Stimulated activated CD4-positive, alpha-beta T cell treated with anti-CD3 and anti-CD28 coated beads, TNF-alpha, amount 100 ng/mL, for 4 hours (primary cell): Measurements from ENCODE around the gene SUGP1.
A peak's percentile ranks its signal among the peaks of the same experiment; 100 is the strongest.

Experiments used
- DNase-seq, 3 experiments: peaks; one replicate each; pipeline ENCODE4 v3.0.0-alpha.2; 2020; ENCODE audit warnings: low read depth in 3 of 3

The SUGP1 gene

DNA sequence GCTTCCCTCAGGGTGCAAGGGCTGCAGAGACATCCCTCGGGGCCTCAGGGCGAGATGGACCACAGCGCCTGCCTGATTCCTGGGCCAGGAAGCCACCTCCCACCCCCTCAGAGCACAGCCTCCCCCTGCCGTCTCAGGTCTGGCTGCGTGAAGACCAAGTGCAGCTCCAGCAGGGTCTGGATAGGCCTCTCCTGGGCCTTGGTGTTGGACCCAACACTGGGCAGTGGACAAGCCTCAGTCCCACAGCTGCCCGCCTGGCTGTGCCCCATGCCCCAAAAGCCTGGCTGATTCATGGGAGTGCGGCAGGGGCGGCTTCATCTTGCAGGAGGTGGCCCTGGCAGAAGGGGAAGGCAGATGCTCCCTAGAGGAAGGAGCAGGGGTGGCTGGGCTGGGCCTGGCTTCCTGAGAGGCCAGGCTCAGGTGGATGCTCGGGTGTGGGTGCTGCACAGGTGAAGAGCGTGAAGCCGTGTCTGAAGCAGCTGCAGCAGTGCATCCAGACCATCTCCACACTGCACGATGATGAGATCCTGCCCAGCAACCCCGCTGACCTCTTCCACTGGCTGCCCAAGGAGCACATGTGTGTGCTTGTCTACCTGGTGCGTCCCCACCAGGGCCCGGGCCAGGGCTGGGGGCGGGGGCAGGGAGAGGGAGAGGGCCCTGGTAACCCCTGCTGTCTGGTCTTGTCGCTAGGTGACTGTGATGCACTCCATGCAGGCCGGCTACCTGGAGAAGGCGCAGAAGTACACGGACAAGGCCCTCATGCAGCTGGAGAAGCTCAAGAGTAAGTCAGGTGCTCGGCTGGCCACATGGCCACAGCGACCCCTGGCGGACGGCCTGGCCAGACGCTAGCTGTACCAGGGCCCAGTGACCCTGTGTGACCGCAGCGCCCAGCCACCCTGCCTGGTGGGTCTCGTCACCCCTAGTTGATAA, 22.0 kb upstream of the SUGP1 start:
- DNase-seq: no peak

DNA sequence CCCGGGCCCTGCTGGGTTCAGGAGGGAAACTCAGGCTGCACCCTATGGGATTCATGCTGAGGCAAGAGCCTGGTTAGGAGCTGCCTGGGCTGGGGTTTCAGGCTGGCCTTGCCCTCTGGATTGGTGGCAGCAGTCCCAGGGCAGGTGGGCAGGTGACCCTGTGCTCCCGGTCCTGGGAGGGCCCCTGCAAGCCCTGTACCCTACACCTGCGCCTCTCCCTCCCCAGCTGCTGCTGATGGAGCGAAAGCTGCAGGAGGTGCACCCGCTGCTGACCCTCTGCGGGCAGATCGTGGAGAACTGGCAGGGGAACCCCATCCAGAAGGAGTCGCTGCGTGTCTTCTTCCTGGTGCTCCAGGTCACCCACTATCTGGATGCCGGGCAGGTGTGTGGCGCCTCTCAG, 20.7 kb upstream of the SUGP1 start:
- DNase-seq: no peak

DNA sequence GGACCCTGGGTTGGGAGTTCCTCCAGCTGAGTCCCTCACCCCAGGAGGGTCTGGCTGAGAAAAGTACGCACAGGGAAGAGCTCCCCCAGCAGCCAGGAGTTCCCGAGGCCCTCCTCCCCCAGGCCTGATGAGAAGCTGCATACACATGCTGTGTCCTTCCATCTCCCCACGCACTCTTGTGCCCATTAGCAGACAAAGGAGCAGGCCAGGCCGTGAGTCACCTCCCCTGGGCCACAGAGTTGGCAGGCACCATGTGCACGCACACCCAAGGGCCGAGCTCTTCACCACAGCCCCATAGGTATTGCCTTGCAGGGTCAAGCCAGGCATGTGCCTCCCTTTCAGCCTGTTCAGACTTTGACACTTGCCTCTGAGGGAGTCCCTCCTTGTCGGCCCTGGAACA, 17.8 kb upstream of the SUGP1 start:
- no peak for DNase-seq

DNA sequence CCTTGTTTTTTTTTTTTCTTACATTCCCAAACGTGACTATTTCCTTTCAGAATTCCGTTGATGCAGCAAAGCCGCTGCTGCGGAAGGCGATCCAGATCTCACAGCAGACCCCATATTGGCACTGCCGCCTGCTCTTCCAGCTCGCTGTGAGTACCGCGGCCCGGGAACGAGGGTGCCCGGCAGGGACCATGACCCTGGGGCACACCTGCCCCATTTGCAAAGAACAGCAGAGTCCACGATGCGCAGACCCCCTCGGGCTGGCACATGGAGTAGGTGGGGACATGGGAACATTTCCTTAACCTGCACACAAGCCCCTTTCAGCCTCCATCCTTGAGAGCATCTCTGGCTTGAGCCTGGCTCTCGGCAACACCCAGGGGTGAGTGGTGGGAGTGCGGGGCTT, 16.8 kb upstream of the SUGP1 start:
- DNase-seq: no peak

DNA sequence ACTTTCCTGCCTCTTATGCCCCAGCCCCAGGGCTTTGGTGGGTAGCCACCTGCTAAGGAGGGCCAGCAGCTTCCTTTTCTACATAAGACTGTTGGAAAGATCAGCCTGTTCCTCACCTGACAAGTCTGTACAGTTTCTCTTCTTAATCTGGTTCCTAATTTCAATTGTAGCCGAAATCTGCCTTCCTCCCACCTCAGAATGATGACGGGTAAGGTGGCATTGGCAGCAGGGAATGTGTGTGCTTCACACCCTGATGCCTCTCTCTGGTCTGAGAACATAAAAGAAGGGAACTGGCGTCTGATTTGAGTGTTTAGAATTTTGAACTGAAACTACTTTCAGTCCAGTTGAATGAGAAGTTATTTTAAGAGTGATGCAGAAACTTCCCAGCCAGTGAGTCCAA, 16.3 kb upstream of the SUGP1 start:
- DNase-seq: no peak

DNA sequence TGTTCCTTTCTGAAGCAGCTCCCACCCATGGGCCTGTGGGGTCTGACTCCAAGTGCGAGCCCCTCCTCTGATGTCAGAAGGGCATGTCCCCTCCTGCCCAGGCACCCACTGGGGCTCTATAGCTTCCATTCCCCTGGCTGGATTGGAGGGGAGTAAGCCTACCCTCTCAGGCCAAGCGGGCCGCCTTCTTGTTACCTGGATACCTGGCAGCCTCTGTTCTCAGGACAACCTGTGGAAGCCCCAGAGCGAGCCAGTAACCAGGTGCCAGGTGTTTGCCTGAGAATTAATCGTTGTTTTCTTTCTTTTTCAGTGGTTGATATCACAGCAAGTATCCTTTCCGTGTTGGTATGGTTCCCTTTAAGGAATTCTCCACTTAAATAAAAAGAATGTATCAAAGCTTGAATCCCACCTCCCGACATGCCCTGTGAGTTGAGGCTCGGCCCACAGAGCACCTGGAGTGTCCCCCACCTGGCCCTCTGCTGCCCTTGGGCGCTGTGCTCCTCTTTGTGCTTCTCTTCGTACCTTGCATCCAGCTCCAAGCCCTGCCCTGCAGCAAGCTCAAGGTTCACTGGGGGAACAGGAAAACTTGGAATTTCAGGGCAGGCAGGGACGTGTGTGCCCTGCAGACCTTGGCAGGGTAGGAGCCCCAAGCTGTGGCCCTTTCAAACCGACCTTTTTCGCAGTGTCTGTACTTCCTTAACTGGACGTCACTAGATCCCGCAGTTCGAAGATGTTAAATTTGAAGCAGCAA, 15.3 kb upstream of the SUGP1 start:
- no peak for DNase-seq

DNA sequence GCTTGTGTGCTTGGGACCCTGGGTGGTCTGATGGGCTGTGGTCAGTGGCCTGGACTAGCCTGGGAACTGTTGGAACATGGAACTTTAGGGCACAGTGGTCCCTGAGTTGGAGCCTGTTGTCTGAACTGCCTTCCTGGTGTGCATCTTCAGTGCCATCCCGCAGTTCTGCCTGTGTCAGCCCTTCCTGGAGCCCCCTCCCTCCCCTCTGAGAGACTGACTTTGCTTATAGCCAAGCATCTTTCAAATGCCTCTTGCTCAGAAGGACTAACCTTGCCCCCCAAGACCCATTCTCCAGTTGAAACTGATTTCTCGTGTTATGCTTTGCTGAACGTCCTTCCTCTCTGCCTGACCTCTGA, 14.7 kb upstream of the SUGP1 start:
- DNase-seq: no peak

DNA sequence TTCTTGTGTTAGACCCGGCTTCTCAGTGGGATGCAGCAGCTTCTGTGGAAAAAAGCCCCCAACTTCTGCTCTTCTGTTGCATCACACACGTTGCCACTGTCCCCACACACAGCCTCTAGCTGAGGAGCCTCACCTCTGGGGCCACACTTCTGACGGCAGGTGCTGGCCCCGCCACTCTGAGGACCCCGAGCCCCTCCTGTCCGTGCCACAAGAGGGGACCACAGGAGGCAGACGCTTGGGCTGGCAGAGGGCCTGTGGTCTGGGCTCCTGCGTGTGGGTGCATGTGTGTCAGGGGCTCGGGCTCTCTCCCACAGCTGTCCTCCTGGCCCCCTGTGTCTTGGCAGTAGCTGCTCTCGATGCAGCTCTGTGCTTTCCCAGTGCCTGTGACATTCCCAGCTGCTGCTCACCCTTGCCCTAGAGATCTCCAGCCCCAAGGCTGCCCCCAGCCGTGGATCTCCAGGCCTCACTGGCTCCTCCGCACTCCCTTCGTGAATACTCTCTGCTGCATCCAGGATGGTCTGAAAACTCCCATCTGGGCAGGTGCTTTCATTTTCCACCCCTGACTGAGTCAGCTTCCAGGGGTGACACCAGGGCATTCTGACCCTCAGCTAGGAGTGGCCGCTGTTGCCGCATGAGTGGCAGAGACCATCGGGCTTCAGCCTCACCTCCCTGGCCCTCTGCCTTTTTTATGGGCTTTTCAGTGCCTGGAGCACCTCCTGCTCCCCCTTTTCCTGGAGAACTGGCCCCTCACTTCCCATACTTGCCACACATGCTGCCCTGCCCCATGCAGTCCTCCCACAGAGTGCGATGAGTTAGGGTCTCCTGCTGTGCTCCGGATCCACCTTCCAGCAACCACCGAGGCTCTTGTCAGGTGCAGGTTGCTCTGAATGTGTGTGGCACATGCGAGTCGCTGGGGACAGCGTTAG, 14.0 kb upstream of the SUGP1 start:
- no peak for DNase-seq

DNA sequence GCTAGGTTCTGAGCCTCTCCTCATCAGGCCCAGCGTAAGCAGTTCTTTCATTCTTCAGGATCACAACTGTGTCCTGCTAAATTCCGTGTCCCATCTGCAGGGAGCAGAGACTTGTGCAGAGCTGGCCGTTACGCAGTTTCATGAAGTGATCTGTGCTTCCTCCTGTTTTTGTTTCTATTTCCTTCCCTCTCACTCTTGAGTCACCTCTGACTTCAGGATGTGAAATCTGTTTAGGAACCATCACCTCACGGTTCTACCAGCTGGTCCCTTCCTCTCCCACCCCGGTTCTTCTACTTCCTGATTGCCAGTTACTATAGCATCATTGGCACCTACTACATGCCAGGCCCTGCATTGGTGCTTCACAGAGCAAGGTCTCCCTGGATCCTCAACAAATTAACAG, 8.8 kb upstream of the SUGP1 start:
- no peak for DNase-seq

DNA sequence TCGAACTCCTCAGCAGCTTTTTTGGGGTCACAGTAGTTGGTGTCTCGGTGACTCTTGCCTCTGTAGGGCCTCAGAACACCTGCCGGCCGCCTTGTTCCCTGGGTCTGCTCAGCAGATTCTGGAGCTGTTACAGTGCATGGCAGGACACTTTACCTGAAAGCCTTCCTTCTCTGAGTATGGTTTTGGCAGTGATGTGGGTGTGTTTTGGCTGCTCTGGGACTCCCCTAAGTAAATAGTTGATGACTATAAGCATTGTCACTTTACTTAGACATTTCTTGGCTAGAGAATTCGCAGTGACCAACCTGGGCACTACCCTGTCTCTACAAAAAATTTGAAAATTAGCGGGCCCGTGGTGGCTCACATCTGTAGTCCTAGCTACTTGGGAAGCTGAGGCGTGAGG, 7.4 kb upstream of the SUGP1 start:
- DNase-seq: no peak

DNA sequence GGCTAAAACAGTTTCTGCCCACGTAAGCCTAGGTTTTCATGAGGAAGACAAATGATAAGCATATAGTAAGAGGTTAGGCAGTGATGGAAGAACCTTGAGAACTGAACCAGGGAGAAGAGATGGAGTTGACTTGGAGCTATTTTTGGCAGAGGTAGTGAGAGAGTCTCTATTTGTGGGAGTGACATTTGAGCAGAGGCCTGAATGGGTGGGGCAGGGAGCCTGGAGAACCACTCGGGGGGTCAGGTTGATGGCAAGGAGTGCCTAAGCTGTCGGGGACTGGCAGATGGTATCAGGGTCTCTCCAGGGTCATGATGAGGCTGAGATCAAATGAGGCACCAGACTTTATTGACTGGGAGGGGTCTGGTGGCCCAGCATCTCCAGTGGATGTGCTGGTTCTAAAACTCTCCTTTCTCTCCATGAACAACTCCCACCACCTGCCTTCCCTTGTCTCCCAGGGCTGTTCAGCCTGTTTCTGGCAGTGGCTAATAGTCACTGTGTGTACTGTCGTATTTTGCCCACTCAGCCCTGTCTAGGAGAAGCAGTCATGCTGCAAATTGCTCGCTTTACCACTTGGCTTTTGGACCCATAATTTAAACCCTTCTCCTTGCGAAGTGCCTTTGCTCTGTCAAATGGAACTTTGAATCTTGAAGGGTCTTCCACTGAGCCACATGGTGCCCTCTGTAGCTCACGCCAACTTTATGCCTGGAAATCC, 3.9 kb upstream of the SUGP1 start:
- no peak for DNase-seq

DNA sequence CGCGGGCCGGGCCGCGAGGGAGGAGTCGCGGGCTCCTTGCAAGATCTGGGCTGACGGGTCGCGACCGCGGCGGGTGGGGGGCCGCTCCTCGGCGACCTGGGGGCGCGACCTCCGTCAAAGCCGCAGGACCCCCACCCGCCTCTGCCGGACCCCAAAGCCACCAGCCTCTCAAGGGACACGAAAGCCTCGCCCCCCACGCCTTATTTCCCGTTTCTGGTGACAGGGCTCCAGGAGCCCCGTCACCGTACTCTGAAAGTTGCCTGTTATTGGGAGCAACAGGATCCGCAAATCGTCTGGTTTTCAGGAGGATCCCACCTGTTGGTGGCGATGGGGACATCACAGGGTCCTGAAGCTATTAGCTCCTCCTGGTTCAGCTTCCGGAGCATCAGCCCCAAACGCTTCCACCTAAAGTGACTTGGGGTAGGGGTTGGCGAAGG, 850 bp upstream of the SUGP1 start:
- DNase-seq: peak in 1 of 3 experiments; percentile 15

DNA sequence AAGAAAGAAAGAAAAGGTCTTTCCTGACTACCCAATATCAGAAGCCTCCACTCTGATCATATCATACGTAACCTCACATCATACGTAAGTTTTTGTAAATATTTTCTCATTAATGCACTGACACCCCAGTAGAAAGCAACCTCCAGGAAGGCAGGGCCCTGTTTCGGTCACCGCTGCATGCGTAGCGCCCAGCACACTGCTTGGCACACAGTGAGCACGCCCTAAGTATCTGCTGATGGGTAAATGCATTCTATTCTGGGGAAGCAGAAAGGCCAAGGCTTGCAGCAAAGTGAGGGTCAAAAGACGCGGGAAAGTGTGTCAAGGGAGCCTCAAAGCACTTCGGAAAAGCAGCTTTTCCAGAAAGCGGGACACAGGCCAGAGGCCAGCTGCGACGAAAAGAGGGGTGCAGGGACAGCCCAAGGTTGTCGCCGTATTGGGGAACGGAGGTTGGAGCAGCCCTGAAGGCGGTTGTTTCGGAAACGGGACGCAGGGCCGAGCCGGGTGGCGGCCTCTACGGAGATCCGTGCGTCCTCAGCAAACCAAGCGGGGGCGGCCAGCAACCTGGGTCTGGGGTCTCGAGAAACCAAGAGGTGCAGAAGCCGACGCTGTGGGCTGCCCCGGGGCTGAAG, 463 bp downstream of the SUGP1 start:
- no peak for DNase-seq

DNA sequence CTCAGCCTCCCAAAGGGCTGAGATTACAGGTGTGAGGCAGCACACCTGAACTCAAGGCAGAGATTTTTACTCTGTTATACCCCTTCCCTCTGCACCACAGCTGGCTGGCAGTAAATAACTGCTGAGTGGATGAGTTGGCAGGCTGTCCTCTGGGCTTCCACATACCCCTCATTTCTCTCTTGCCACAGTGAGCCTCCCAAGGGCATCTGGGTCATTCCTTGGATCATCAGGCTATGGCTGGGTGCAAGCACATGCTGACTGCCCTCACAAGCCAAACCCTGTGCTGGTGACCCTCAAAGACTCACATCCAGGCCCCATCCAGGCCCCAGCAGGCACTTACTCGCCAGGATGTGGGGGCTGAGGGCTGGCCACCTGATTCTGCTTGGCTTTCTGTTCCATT, 4.2 kb downstream of the SUGP1 start:
- DNase-seq: no peak

DNA sequence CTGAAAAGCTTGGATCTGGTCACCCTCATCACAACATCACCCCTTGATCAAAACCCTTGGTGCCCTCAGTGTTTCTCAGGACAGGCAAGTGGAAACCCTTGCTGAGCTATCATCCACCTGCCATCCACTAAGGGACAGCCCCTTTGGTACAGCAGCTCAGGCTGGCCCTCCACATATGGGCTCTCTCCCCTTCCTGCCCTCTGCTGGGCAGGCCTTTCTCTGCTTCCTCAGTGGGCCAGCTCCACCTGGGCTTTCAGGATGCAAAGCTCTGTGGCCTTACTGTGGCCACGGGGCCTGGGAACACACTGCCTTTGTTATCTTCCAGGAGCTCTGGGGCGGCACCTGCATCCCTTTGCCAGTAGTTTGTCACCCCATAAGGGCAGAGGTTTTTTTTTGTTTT, 4.9 kb downstream of the SUGP1 start:
- no peak for DNase-seq

DNA sequence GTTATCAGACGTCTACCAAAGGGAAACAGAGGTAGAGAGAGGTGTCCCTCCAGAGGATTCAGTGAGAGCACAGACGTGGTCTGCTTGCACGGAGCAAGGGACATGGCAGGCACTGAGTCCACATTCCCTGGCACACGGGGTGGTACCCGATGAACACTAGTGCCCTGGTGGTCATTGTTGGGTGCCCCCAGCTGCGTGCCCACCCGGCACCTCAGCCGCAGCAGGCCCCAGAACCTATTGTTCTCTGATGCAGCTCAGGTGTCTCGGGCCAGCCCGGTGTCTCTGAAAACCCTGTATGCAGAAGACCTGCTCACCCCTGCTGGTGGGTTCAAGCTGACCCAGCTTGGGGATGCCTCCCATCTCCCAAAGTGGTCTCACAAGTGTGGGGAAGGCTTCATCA, 11.9 kb downstream of the SUGP1 start:
- no peak for DNase-seq

DNA sequence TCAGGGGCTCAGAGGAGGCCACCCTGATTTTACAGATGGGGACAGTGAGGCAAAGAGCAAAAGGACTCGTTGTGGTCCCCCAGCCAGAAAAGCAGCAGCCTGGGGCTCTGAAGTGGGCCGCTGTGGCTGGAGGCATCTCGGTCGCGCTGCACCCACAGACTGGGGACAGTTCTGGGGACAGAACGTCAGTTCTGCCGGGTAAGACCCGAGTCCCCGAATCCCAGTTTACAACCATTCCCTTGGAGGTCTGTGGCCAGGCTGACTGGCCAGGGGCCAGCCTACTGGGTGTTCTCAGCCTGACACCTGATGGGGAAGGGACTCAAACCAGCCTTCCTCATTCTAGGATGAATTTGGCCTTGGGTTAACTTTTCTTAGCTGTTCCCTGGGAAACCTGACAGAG, 14.1 kb downstream of the SUGP1 start:
- DNase-seq: no peak

DNA sequence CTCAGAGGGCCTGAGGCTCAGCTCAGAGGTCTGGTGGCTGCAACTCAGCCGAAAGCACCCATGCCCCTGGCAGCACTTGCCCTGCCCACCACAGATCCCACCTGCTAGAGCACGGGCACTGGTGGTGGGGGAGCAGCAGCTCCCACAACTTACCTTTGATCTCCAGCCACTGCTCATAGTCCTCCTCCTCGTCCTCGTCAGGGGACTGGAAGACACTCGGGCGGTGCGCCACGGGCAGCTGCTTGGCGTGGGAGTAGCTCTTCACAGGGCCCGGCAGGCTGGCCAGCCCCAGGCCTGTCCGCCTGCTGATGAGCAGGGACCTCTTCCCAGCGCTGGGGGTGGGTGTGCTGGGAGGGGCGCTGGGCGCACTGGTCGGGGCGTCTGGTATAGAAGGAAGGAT, 14.6 kb downstream of the SUGP1 start:
- no peak for DNase-seq

DNA sequence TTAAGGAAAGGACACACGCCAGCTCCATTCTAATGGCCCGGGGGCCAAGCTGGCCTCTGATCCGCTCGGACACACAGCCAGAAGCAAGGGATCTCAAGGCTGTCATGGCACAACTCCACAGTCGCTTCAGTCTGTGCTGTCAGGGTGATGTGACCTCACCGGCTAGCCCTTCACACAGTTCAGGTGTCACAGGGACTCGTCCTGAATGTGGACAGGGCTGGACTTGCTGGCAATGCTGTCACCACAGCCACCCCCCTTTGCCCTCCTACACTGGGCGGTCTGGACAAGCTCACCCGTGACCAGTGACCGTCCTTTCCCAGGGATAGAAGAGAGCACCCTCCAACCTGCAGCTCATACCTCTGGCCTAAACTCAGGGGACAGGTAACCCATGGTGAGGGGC, 15.2 kb downstream of the SUGP1 start:
- DNase-seq: no peak

DNA sequence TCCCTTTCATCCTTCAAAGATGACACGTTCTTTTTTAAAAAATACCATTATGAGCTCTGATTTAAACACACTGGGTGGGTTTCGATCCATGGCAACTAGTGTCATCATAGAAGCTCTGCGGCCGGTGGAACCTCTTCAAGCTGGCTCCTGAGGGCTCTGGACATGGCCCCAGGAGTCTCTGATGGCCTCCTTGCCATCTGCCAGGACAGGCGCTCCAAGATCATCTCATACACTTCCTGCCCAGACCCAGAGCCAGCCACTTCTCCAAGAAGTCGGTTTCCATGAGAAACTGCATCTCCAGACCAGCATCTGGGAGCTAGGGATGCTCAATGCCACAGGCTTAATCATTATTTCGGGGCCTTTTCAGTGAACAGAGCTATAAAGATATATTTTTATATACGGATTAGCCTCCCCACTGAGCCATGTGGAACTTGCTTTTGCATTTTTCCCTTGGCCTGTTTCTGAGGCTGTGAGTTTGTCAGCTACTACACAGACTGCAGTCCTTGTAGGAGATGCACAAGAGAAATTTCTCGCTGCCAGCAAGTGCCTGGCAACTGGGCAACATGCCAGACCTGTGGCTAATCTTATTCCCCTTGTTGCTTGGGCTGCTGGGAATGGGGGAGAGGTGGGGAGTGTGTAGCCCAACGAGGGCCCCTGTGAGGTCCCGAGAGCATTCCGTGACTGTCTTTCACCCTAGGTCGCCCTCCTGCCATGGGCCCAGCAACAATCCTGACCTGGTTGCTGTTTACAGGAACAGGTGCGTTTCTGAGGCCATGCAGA, 15.9 kb downstream of the SUGP1 start:
- no peak for DNase-seq
